GM18517 (cell line): Measurements from ENCODE around the gene HES3.

ENCODE experiments used
- ATAC-seq: cut with Tn5 transposase; IDR thresholded peaks from one replicate; pipeline ENCODE4 v1.9.1; 2021; ENCODE audit warnings: mild to moderate bottlenecking, moderate library complexity; ENCODE audit not compliant: unreplicated experiment

The HES3 gene, protein sequence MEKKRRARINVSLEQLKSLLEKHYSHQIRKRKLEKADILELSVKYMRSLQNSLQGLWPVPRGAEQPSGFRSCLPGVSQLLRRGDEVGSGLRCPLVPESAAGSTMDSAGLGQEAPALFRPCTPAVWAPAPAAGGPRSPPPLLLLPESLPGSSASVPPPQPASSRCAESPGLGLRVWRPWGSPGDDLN

GRCh38 chr1:6243993-6244392, at the start of gene HES3:
HES3 (plus strand) TSS chr1:6244179; CDS start chr1:6244366, 187 bp downstream.
- no peak for ATAC-seq

GRCh38 chr1:6197746-6198427, 46.1 kb upstream of the HES3 start:
- ATAC-seq: no peak

DNA sequence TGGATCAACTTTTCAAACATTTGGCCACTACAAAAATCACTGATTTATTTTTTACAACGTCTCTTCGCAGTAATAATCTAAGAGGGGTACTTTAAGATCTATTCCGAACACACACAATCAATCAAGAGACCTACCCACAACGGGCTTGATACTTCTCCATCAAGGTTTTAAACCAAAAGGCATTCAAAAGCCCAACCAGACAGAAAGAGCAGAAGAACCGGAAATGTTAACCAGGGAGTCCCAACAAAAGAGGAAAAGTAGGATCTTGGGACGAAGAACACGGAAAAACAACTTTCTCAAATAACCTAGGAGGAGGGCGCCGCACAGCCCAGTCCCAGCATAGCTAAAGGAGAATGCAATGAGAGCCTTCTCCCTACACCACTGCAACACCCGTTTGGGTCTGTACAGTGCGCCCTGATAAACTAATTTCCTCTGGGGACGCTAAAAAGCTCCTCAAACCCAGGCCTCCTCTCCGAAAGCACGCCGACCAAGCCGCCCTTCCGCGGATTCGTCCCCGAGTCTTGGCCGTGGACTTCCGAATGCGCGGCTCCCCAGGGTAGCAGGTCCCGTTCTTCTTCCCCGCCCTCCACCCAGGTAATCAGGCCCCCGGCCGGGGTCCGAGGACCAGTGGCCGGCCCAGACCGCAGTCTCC, 45.2 kb upstream of the HES3 start:
- ATAC-seq: no peak

GRCh38 chr1:6199298-6200187, 44.4 kb upstream of the HES3 start, which contains the start of gene RPL22:
RPL22 (minus strand) TSS chr1:6199595; CDS start chr1:6199573, 22 bp downstream.
- peak; percentile 90 for ATAC-seq

DNA sequence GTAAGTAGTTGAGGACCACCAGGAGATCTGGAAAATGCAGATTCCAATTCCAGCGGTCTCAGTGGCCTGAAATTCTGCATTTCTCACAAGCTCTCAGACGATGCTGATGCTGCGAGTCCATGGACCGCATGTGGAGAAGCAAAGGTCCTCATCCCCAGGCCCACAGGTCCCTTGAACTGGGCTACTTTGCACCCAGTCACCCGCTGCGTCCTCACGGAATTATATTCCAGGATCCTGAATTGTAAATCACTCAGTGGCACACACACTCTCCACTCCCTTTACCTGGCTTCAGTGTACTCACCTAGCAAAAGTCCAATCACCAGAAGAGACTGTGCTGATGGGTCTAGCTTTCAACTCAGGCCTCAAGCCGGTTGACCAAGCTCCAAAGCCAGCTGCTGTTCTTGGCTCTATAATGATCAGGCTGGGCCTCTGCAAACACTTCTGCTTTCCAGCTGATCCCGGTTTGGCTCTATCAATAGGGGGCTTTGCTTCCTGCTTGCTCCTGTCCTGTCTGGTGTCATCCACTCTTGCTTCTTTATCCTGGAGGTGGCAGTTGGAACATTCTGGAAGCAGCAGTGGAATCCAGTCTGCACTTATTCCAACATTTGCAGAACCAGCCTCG, 43.7 kb upstream of the HES3 start:
- no peak for ATAC-seq

DNA sequence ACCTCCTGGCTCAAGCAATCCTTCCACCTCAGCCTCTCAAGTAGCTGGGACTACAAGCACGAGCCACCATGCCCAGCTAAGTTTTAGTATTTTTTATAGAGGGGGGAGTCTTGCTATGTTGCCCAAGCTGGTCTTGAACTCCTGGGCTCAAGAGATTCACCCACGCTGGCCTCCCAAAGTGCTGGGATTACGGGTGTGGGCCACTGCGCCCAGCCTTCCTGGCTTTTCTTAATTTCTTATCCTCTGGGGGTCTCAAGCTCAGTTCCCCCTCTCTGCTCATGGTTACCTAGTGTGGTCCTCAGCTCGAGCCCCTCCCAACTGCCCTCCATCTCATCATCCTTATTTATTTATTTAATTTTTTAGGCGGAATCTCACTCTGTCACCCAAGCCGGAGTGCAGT, 41.7 kb upstream of the HES3 start:
- ATAC-seq: no peak

- ATAC-seq: peak; percentile 59
These were observed 38.0 kb upstream of the HES3 start, which contains the start of gene RNF207 for GRCh38 chr1:6205849-6206519. RNF207 (plus strand) TSS chr1:6206119; CDS start chr1:6206536, 417 bp downstream.

GRCh38 chr1:6206520-6206855, 37.5 kb upstream of the HES3 start:
- no peak for ATAC-seq

GRCh38 chr1:6207075-6207885, 36.7 kb upstream of the HES3 start:
- no peak for ATAC-seq

DNA sequence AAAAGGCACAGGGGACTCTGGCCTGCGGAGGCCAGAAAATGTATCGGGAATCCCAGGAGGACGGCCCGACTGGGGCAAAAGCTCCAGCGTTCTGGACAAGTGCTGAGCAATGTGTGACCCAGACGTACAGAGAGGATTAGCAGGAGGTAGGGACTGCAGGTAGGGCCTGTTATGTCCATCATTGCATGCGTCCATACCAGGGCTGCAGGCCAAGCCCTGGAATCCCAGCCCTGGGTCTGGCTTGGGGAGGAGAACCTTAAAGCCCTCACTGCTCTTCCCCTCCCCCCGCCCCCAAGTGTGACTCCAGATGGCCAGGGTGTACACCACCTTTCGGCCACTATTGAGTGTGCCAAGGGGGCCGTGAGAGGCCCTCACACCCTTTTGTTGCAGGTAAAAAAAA, 36.1 kb upstream of the HES3 start:
- no peak for ATAC-seq

DNA sequence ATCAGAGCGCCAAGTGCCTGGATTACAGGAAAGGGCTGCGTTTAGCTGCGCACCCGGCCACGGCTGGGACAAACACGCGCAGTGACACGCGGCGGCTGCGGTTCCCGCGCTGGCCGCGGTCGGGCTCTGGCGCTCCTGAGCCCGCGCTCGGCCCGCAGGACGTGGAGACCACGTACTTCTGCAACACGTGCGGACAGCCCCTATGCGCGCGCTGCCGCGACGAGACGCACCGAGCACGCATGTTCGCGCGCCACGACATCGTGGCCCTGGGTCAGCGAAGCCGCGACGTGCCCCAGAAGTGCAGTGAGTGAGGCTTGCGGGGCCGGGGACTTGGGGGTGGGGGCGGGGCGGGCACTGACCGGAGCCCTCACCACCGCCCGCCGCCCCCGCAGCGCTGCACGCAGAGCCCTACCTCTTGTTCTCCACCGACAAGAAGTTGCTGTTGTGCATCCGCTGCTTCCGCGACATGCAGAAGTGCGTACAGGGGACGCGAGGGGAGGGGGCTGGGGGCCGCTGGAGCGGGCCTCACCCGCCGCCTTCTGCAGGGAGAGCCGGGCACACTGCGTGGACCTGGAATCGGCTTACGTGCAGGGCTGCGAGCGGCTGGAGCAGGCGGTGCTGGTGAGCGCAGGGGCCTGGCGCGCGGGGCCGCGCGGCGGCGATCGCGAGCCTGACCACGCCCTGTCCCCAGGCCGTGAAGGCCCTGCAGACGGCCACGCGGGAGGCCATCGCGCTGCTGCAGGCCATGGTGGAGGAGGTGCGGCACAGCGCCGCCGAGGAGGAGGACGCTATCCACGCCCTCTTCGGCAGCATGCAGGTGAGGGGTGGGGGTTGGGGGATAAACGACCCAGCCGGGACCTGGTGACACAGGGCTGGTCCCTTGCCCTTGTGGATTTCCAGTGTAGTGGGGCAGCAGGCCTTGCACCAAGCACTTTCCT, 35.0 kb upstream of the HES3 start:
- ATAC-seq: no peak

- no peak for ATAC-seq
These were observed 34.1 kb upstream of the HES3 start for GRCh38 chr1:6209661-6210580.

DNA sequence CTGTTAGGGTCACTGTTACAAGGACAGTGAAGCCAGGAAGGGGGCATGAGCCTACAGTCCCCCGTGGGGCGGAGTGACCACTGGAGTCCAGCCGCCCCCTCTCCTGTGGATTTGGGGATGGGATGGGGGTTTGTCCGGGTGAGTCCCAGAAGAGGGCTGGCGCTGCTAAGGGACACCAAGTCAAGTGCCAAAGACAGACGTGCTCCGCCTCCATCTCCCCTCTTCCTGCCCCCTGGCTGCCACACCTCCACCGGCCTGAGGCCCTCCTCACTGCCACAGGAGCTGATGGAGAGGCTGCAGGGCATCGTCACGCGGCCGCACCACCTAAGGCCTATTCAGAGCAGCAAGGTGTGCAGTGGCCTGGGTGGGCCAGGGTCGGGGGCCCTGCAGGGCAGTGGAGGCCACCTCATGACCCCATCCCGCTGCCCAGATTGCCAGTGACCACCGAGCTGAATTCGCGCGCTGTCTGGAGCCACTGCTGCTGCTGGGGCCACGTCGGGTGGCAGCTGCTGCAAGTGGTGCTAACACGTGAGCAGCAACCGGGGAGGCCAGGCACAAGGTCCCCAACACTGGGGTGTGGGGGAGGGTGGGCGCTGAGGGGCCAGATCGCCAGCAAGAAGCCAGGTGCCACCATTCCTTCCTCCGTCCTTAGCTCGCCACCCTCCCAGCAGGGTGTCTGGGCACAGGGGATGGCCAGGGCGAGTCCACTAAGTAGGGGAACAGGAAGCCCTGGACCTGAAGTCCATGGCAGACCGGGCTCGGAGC, 33.2 kb upstream of the HES3 start:
- no peak for ATAC-seq

- ATAC-seq: no peak
These were observed 32.2 kb upstream of the HES3 start for GRCh38 chr1:6211731-6212130.

GRCh38 chr1:6212193-6212959, 31.6 kb upstream of the HES3 start:
- no peak for ATAC-seq
